Neural cell (in vitro differentiated cells): ENCODE data around the gene FUCA2. TPM values are rescaled to one million over a fixed set of nuclear protein-coding genes. Genes with fewer than 3 reads are reported as not detected.

Experiments used
- H2AFZ ChIP-seq: fragments of 200-600, 300-800 bp; sonication (generic), shearing (Covaris generic); 2 replicates; pipeline ENCODE4 v1.6.0; 2014; ENCODE audit warnings: low read depth, mild to moderate bottlenecking, antibody characterized with exemption, low read length, moderate library complexity
- H3F3A ChIP-seq: fragments of 200-600 bp; shearing (Covaris generic); 2 replicates; pipeline ENCODE4 v1.6.1; 2016; ENCODE audit warnings: mild to moderate bottlenecking, moderate library complexity, mixed read lengths, antibody characterized with exemption, low read length; ENCODE audit not compliant: insufficient read depth, poor library complexity, severe bottlenecking
- H3K27ac ChIP-seq: fragments of 200-600, 300-800 bp; sonication (generic), shearing (Covaris generic); 2 replicates; pipeline ENCODE4 v1.5.1; 2014; ENCODE audit warnings: mild to moderate bottlenecking, low read length, moderate library complexity
- H3K27me3 ChIP-seq: fragments of 300-800, 200-600 bp; sonication (generic), shearing (Covaris generic); 2 replicates; pipeline ENCODE4 v1.6.0; 2014; ENCODE audit warnings: mild to moderate bottlenecking, low read depth, low read length, moderate library complexity; ENCODE audit not compliant: insufficient read depth
- H3K36me3 ChIP-seq: fragments of 300-800, 200-600 bp; sonication (generic), shearing (Covaris generic); 2 replicates; pipeline ENCODE4 v1.5.1; 2014; ENCODE audit warnings: mild to moderate bottlenecking, antibody characterized with exemption, low read length, moderate library complexity; ENCODE audit not compliant: insufficient read depth
- H3K4me2 ChIP-seq: fragments of 300-800, 200-600 bp; sonication (generic), shearing (Covaris generic); 2 replicates; pipeline ENCODE4 v1.6.0; 2014; ENCODE audit warnings: mild to moderate bottlenecking, low read length
- H3K4me3 ChIP-seq: fragments of 300-800, 200-600 bp; sonication (generic), shearing (Covaris generic); 2 replicates; pipeline ENCODE4 v1.5.1; 2014; ENCODE audit warnings: mild to moderate bottlenecking, low read length, moderate library complexity
- H3K79me2 ChIP-seq: fragments of 200-600 bp; shearing (Covaris generic); replicated peaks from 2 replicates; pipeline ENCODE4 v1.6.0; 2014; ENCODE audit warnings: mild to moderate bottlenecking, low read length, moderate library complexity; ENCODE audit not compliant: insufficient read depth
- H3K9ac ChIP-seq: fragments of 300-800, 200-600 bp; sonication (generic), shearing (Covaris generic); 2 replicates; pipeline ENCODE4 v1.6.1; 2016; ENCODE audit warnings: mild to moderate bottlenecking, low read length, mixed read lengths
- H3K9me2 ChIP-seq: fragments of 200-600 bp; shearing (Covaris generic); 2 replicates; pipeline ENCODE4 v1.6.1; 2016; ENCODE audit warnings: mild to moderate bottlenecking, low read length, mixed read lengths; ENCODE audit not compliant: insufficient read depth
- H3K9me3 ChIP-seq: fragments of 200-600, 300-800 bp; sonication (generic), shearing (Covaris generic); 2 replicates; pipeline ENCODE4 v1.6.1; 2016; ENCODE audit warnings: mild to moderate bottlenecking, mixed run types, low read length, moderate library complexity, mixed read lengths
- H4K20me1 ChIP-seq: fragments of 200-600 bp; shearing (Covaris generic); 2 replicates; pipeline ENCODE4 v1.6.1; 2016; ENCODE audit warnings: mild to moderate bottlenecking, mixed run types; ENCODE audit not compliant: insufficient read depth
- EP300 ChIP-seq: fragments of 450-650 bp; conservative IDR thresholded peaks from 2 replicates; pipeline ENCODE4 v1.6.1; 2014; ENCODE audit warnings: antibody characterized with exemption, mild to moderate bottlenecking, moderate library complexity; ENCODE audit not compliant: poor library complexity, severe bottlenecking
- EZH2 ChIP-seq: fragments of 200-600, 300-800 bp; shearing (Covaris generic), sonication (generic); IDR thresholded peaks from 2 replicates; pipeline ENCODE4 v1.6.1; 2014; ENCODE audit warnings: antibody characterized with exemption, low read length, borderline replicate concordance, mild to moderate bottlenecking; ENCODE audit not compliant: insufficient read depth, poor library complexity, severe bottlenecking
- MXI1 ChIP-seq: fragments of 450-650 bp; conservative IDR thresholded peaks from 2 replicates; pipeline ENCODE4 v1.6.1; 2014; ENCODE audit warnings: antibody characterized with exemption, mild to moderate bottlenecking; ENCODE audit not compliant: poor library complexity, severe bottlenecking
- POLR2AphosphoS5 ChIP-seq: IDR thresholded peaks from 2 replicates; pipeline ENCODE4 v1.6.1; 2012
- RAD21 ChIP-seq: fragments of 450-650 bp; conservative IDR thresholded peaks from 2 replicates; pipeline ENCODE4 v1.6.1; 2014; ENCODE audit warnings: antibody characterized with exemption, mild to moderate bottlenecking, moderate library complexity
- REST ChIP-seq: IDR thresholded peaks from 2 replicates; pipeline ENCODE4 v1.6.1; 2012; ENCODE audit warnings: borderline replicate concordance
- SMC3 ChIP-seq: fragments of 450-650 bp; conservative IDR thresholded peaks from 2 replicates; pipeline ENCODE4 v1.6.1; 2014; ENCODE audit warnings: antibody characterized with exemption, mild to moderate bottlenecking, moderate library complexity; ENCODE audit not compliant: poor library complexity
- TAF1 ChIP-seq: IDR thresholded peaks from 2 replicates; pipeline ENCODE4 v1.6.1; 2012; ENCODE audit warnings: low read depth
- polyA plus RNA-seq: library from polyadenylated mRNA; depleted of rRNA; stranded (reverse); fragments of >200 nt; gene quantifications from 2 replicates; pipeline ENCODE4 v1.2.3, GENCODE V29; 2014
- TF ChIP-seq, protein P1 (sequence below): fragments of 450-650 bp; IDR thresholded peaks from 2 replicates; pipeline ENCODE4 v1.5.1; 2014; ENCODE audit warnings: antibody characterized with exemption, mild to moderate bottlenecking, moderate library complexity; ENCODE audit not compliant: poor library complexity, severe bottlenecking

The FUCA2 gene
- polyA plus RNA-seq, 1 donor from 2014 or later: 6.0 TPM

DNA sequence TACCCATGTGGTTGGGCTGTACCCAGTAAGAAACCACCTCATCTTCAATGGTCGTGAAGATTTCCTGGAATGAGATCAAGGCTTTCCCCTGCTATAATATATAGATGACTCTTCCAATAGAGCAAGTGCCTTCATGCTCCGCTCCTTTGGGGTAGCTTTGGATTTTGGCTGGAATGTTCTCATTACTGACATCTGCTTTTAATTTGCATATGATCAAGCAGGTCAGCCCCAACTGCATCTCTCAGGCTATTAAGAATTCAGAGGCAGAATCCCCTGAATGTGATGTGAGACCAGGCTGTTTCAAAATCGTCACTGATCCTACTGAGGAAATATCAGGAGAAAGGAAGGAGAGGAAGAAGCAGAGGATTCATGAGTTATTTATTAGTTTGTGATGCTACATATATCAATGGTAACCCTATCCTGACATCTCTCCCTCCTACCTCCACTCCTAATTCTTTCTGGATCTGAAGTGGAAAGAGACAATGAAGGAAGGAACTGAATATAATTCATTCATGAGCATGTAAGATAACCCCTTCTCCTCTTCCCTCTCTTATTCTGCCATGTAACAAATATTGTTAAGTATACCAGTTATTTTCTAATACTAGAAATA, 47.6 kb upstream of the FUCA2 start:
- Histone ChIP-seq H3K9ac (no peak overlapping the region), H3K9me3 (no peaks in the 10 kb centered on the region), H2AFZ (no peak overlapping the region), H3K79me2 (no peaks in the 10 kb centered on the region), H3K4me3 (no peak overlapping the region), H3K36me3 (no peaks in the 10 kb centered on the region), H3K27me3 (no peaks in the 10 kb centered on the region), H3K4me2 (no peak overlapping the region), H4K20me1 (no peaks in the 10 kb centered on the region), H3F3A (no peaks in the 10 kb centered on the region), H3K27ac (no peak overlapping the region), H3K9me2 (no peaks in the 10 kb centered on the region)
- no peak for TF ChIP-seq TAF1
- TF ChIP-seq RAD21: no peak
- no peak for TF ChIP-seq REST
- TF ChIP-seq, protein P1, sequence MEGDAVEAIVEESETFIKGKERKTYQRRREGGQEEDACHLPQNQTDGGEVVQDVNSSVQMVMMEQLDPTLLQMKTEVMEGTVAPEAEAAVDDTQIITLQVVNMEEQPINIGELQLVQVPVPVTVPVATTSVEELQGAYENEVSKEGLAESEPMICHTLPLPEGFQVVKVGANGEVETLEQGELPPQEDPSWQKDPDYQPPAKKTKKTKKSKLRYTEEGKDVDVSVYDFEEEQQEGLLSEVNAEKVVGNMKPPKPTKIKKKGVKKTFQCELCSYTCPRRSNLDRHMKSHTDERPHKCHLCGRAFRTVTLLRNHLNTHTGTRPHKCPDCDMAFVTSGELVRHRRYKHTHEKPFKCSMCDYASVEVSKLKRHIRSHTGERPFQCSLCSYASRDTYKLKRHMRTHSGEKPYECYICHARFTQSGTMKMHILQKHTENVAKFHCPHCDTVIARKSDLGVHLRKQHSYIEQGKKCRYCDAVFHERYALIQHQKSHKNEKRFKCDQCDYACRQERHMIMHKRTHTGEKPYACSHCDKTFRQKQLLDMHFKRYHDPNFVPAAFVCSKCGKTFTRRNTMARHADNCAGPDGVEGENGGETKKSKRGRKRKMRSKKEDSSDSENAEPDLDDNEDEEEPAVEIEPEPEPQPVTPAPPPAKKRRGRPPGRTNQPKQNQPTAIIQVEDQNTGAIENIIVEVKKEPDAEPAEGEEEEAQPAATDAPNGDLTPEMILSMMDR: no peak
- TF ChIP-seq SMC3: no peak
- TF ChIP-seq EZH2: no peak
- no peak for TF ChIP-seq EP300
- no peak for TF ChIP-seq MXI1
- TF ChIP-seq POLR2AphosphoS5: no peak

GRCh38 chr6:143556529-143556928, 45.0 kb upstream of the FUCA2 start:
- H4K20me1 ChIP-seq: no peaks in the 10 kb centered on the region
- no peak overlapping the region for H2AFZ ChIP-seq
- TF ChIP-seq REST (no peak), MXI1 (no peak), POLR2AphosphoS5 (peak; percentile 29), SMC3 (no peak)
- TF ChIP-seq, protein P1: no peak
- H3K27ac ChIP-seq: peak overlapping the region; percentile 40
- H3K27me3 ChIP-seq: no peaks in the 10 kb centered on the region
- no peak overlapping the region for H3K9ac ChIP-seq
- H3K4me2 ChIP-seq: no peak overlapping the region
- no peaks in the 10 kb centered on the region for H3K9me3 ChIP-seq
- no peaks in the 10 kb centered on the region for H3F3A ChIP-seq
- no peaks in the 10 kb centered on the region for H3K9me2 ChIP-seq
- H3K4me3 ChIP-seq: no peak overlapping the region
- H3K79me2 ChIP-seq: no peaks in the 10 kb centered on the region
- H3K36me3 ChIP-seq: no peaks in the 10 kb centered on the region
